IMR-90 (cell line): ENCODE results near the gene ZNF132. TPM values are rescaled to one million over a fixed set of nuclear protein-coding genes. Genes with fewer than 3 reads are reported as not detected.
A peak's percentile ranks its signal among the peaks of the same experiment; 100 is the strongest.

Source experiments
- ATAC-seq: fragments of 200-7000 bp; cut with Tn5 transposase; 2 replicates; pipeline ENCODE4 v1.9.1; 2020; ENCODE audit warnings: low read depth, mild to moderate bottlenecking, moderate library complexity
- BruUV-seq: library from RNA; stranded (reverse); fragments of 400-500 nt; replicated peaks from 2 replicates; lab custom pipeline; 2021; lab: Mats Ljungman, UMichigan
- CTCF ChIA-PET: fragments of 300-600 bp; formaldehyde crosslinking; extraction: SDS; loops from one replicate; lab custom pipeline; 2021; ENCODE audit warnings: antibody characterized with exemption; lab: Yijun Ruan, JAX
- POLR2A ChIA-PET: fragments of 300-600 bp; sonication (Branson Sonifier 250); formaldehyde crosslinking; loops from one replicate; lab custom pipeline; 2022; ENCODE audit warnings: antibody characterized with exemption; ENCODE audit not compliant: unreplicated experiment; lab: Charles Lee
- DNase-seq: peaks from one replicate; pipeline ENCODE4 v3.0.0; 2013
- H2AFZ ChIP-seq: replicated peaks from 2 replicates; pipeline ENCODE3; 2013; ENCODE audit warnings: low read length, mild to moderate bottlenecking; ENCODE audit not compliant: poor library complexity
- H2AK5ac ChIP-seq: 2 replicates; pipeline ENCODE4 v1.6.1; 2013; ENCODE audit warnings: low read depth, low read length, inconsistent platforms
- H2AK9ac ChIP-seq: replicated peaks from 2 replicates; pipeline ENCODE3; 2013; ENCODE audit warnings: mild to moderate bottlenecking, low read depth, low read length, moderate library complexity; ENCODE audit not compliant: poor library complexity
- H2BK120ac ChIP-seq: 2 replicates; pipeline ENCODE4 v1.6.1; 2013; ENCODE audit warnings: low read depth, low read length, inconsistent platforms
- H2BK15ac ChIP-seq: 3 replicates; pipeline ENCODE4 v1.6.1; 2013; ENCODE audit warnings: low read depth, low read length, inconsistent platforms
- H2BK20ac ChIP-seq: 2 replicates; pipeline ENCODE4 v1.6.1; 2013; ENCODE audit warnings: low read depth, mild to moderate bottlenecking, inconsistent platforms, low read length, moderate library complexity
- H2BK5ac ChIP-seq: 2 replicates; pipeline ENCODE4 v1.6.1; 2013; ENCODE audit warnings: mild to moderate bottlenecking, low read depth, low read length, inconsistent platforms; ENCODE audit not compliant: poor library complexity, severe bottlenecking
- H3K14ac ChIP-seq: replicated peaks from 2 replicates; pipeline ENCODE4 v1.6.1; 2013; ENCODE audit warnings: low read depth, low read length, inconsistent platforms
- H3K18ac ChIP-seq: 2 replicates; pipeline ENCODE4 v1.6.1; 2013; ENCODE audit warnings: low read depth, low read length, control low read depth
- H3K23ac ChIP-seq: 2 replicates; pipeline ENCODE4 v1.6.1; 2013; ENCODE audit warnings: low read depth, low read length, inconsistent platforms
- H3K27ac ChIP-seq: 2 replicates; pipeline ENCODE4 v1.5.1; 2013; ENCODE audit warnings: mild to moderate bottlenecking, control low read depth, low read length; ENCODE audit not compliant: insufficient read depth
- H3K27me3 ChIP-seq: 2 replicates; pipeline ENCODE4 v1.6.1; 2013; ENCODE audit warnings: low read length; ENCODE audit not compliant: control insufficient read depth, insufficient read depth
- H3K36me3 ChIP-seq: 2 replicates; pipeline ENCODE4 v1.6.1; 2013; ENCODE audit warnings: low read length, mixed read lengths; ENCODE audit not compliant: control insufficient read depth, insufficient read depth
- H3K4ac ChIP-seq: 2 replicates; pipeline ENCODE4 v1.6.1; 2013; ENCODE audit warnings: low read depth, low read length, inconsistent platforms
- H3K4me1 ChIP-seq: 2 replicates; pipeline ENCODE4 v1.6.1; 2013; ENCODE audit warnings: low read length, mixed read lengths; ENCODE audit not compliant: control insufficient read depth, insufficient read depth
- H3K4me2 ChIP-seq: 2 replicates; pipeline ENCODE4 v1.6.1; 2013; ENCODE audit warnings: low read depth, mild to moderate bottlenecking, control low read depth, low read length, moderate library complexity
- H3K4me3 ChIP-seq: 2 replicates; pipeline ENCODE4 v1.5.1; 2013; ENCODE audit warnings: low read depth, mild to moderate bottlenecking, control low read depth, low read length, moderate library complexity; ENCODE audit not compliant: insufficient read depth
- H3K56ac ChIP-seq: 2 replicates; pipeline ENCODE4 v1.6.1; 2013; ENCODE audit warnings: low read length, inconsistent platforms; ENCODE audit not compliant: insufficient read depth; ENCODE audit errors: extremely low read depth
- H3K79me1 ChIP-seq, 2 experiments: 2 replicates each; pipeline ENCODE4 v1.6.1; 2013; ENCODE audit warnings: low read length in 2 of 2, inconsistent platforms in 1 of 2, low read depth in 1 of 2
- H3K9ac ChIP-seq: 2 replicates; pipeline ENCODE4 v1.6.1; 2013; ENCODE audit warnings: low read depth, low read length, control low read depth
- H3K9me1 ChIP-seq: 2 replicates; pipeline ENCODE4 v1.6.1; 2013; ENCODE audit warnings: low read length, inconsistent platforms; ENCODE audit not compliant: insufficient read depth
- H3K9me3 ChIP-seq: 2 replicates; pipeline ENCODE4 v1.6.1; 2013; ENCODE audit warnings: low read length; ENCODE audit not compliant: control insufficient read depth, insufficient read depth
- H4K20me1 ChIP-seq: 2 replicates; pipeline ENCODE4 v1.6.1; 2013; ENCODE audit warnings: low read length, inconsistent platforms; ENCODE audit not compliant: insufficient read depth
- H4K5ac ChIP-seq: 2 replicates; pipeline ENCODE4 v1.6.1; 2013; ENCODE audit warnings: mild to moderate bottlenecking, low read depth, low read length, control low read depth
- H4K8ac ChIP-seq, 2 experiments: 2 replicates each; pipeline ENCODE4 v1.6.1; 2013; ENCODE audit warnings: low read depth in 2 of 2, low read length in 2 of 2, control low read depth in 1 of 2, inconsistent platforms in 1 of 2
- H4K91ac ChIP-seq: 2 replicates; pipeline ENCODE4 v1.6.1; 2013; ENCODE audit warnings: low read depth, low read length, inconsistent platforms; ENCODE audit not compliant: insufficient read depth
- CEBPB ChIP-seq: IDR thresholded peaks from 2 replicates; pipeline ENCODE4 v1.6.1; 2012; ENCODE audit warnings: low read depth, low read length, improper control_type of control experiment
- CHD1 ChIP-seq: IDR thresholded peaks from 2 replicates; pipeline ENCODE4 v1.6.1; 2012; ENCODE audit warnings: low read depth, low read length, improper control_type of control experiment
- CTCF ChIP-seq: conservative IDR thresholded peaks from 2 replicates; pipeline ENCODE4 v1.5.1; 2012; ENCODE audit warnings: mild to moderate bottlenecking, low read depth, low read length, improper control_type of control experiment
- FOS ChIP-seq: fragments of 150-350 bp; IDR thresholded peaks from 2 replicates; pipeline ENCODE4 v1.6.1; 2016; ENCODE audit warnings: low read depth, low read length
- MXI1 ChIP-seq: IDR thresholded peaks from 2 replicates; pipeline ENCODE4 v1.6.1; 2012; ENCODE audit warnings: low read depth, mild to moderate bottlenecking, low read length, moderate library complexity, borderline replicate concordance
- NFE2L2 ChIP-seq: fragments of 150-350 bp; IDR thresholded peaks from 2 replicates; pipeline ENCODE4 v1.6.1; 2016; ENCODE audit warnings: low read depth, mild to moderate bottlenecking, low read length
- POLR2A ChIP-seq: IDR thresholded peaks from 2 replicates; pipeline ENCODE4 v1.6.1; 2012; ENCODE audit warnings: mild to moderate bottlenecking, low read depth, low read length
- RAD21 ChIP-seq: IDR thresholded peaks from 2 replicates; pipeline ENCODE4 v1.6.1; 2012; ENCODE audit warnings: low read length, improper control_type of control experiment
- WGBS, 2 experiments: methylation state at CpG; one replicate each; pipeline versions ENCODE4 v1.1.5 to v1.1.7; 2013; ENCODE audit warnings: missing lambda C conversion rate in 2 of 2; ENCODE audit not compliant: insufficient read length in 1 of 2; ENCODE audit errors: extremely low coverage in 2 of 2; 5-methylcytosine and 5-hydroxymethylcytosine counted together
- dilution Hi-C: fragments of 300-500 bp; cut with HindIII; formaldehyde crosslinking; loops from one replicate; pipeline ENCODE4 v1.14.3; 2018; ENCODE audit warnings: low sequenced_read_pairs; ENCODE audit not compliant: unreplicated experiment
- in situ Hi-C: fragments of 300-500 bp; cut with MboI; formaldehyde crosslinking; loops from 3 replicates; pipeline ENCODE4 v1.14.3; 2019; ENCODE audit warnings: low sequenced_read_pairs, inconsistent platforms, mixed read lengths
- intact Hi-C: fragments of 100-400 bp; cut with micrococcal nuclease; formaldehyde crosslinking; loops from 2 replicates; pipeline ENCODE4 v1.10.0; 2022
- polyA plus RNA-seq, 3 experiments: library from polyadenylated mRNA; depleted of rRNA; stranded (reverse); fragments of >200 nt; gene quantifications; 2 replicates each; pipeline ENCODE4 v1.2.3, GENCODE V29; 2012; ENCODE audit warnings: low replicate concordance in 1 of 3
- total RNA-seq: library from RNA; depleted of rRNA; stranded (reverse); fragments of >200 nt; gene quantifications from 2 replicates; pipeline ENCODE4 v1.2.3, GENCODE V29; 2012
- TF ChIP-seq, protein P1 (sequence below): fragments of 150-350 bp; IDR thresholded peaks from 2 replicates; pipeline ENCODE4 v1.6.1; 2017; ENCODE audit warnings: mild to moderate bottlenecking, antibody characterized with exemption, low read length, low read depth

The ZNF132 gene
- total and polyA plus RNA-seq, 2 of the 4 experiments (the other 2 are of a cell fraction), result 2.4 to 13.6 TPM

DNA sequence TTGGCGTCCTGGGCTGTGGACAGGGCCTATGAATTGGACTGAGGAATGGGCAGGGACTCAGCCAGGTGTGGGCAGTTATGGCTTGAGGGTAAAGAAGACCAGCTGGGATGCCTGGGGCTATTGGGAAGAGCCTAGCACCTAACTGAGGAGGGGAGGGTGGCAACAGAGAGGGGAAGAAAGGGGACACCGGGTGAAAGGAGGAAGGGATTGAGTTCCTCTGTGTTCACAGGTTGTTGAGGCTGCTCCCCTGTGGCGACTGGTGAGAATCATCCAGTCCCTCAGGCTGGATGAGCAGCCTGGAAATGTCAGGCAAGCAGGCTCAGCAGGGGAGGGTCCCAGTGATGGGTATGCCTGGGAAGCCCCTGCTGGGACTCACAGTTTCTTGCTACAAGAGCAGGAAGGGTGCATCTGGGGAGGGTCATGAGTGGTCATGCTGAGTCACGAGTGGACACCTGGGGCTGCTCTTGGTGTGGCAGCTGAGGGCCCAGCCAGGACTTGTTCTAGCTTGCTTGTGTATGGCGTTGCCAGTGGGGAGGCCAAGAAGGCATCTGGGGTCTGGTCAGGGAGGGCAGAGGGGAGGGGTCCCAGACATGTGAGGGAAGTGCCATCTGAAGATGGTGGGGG is 28.4 kb upstream of the ZNF132 start:
- Histone ChIP-seq H3K4me3 (no peak overlapping the region), H3K14ac (no peak overlapping the region; the same call in 1 of the 2 replicates), H3K9me1 (peaks cover 21% of the 10 kb centered on the region), H2BK15ac (no peak overlapping the region), H3K18ac (no peak overlapping the region), H3K9ac (no peak overlapping the region), H3K36me3 (peaks cover 27% of the 10 kb centered on the region), H3K4ac (no peak overlapping the region), H3K79me1 (peaks cover 14 to 34% of the 10 kb centered on the region in 2 experiments; a peak in 3 of 4 replicates), H3K4me1 (peaks cover 7% of the 10 kb centered on the region), H3K56ac (no peak overlapping the region), H4K8ac (no peak overlapping the region), H3K9me3 (no peaks in the 10 kb centered on the region), H4K5ac (no peak overlapping the region), H2BK120ac (no peak overlapping the region), H2AK5ac (peak overlapping the region; percentile 28), H3K27me3 (no peaks in the 10 kb centered on the region), H3K23ac (peak overlapping the region; percentile 59; the same call in 1 of the 2 replicates), H2BK20ac (no peak overlapping the region), H2AFZ (no peak overlapping the region), H4K20me1 (peaks cover 13% of the 10 kb centered on the region), H4K91ac (no peak overlapping the region), H2AK9ac (peak overlapping the region; percentile 87), H3K27ac (no peak overlapping the region; the same call in 1 of the 2 replicates), H2BK5ac (no peak overlapping the region), H3K4me2 (no peak overlapping the region; the same call in 1 of the 2 replicates)
- 74% methylated on average over 5 of the region's 5 CpGs; no CpG with 5 or more reads in 1 of the 2 experiments for WGBS, 2 experiments
- intact Hi-C loops, result no loop called here
- ATAC-seq (no peak), DNase-seq (peak; percentile 9)
- TF ChIP-seq MXI1 (no peak), CEBPB (no peak), RAD21 (no peak), CTCF (no peak), FOS (no peak), CHD1 (no peak), POLR2A (no peak), NFE2L2 (no peak)
- TF ChIP-seq, protein P1, sequence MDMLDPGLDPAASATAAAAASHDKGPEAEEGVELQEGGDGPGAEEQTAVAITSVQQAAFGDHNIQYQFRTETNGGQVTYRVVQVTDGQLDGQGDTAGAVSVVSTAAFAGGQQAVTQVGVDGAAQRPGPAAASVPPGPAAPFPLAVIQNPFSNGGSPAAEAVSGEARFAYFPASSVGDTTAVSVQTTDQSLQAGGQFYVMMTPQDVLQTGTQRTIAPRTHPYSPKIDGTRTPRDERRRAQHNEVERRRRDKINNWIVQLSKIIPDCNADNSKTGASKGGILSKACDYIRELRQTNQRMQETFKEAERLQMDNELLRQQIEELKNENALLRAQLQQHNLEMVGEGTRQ, result no peak
- in situ Hi-C loops, result no loop called here
- ChIA-PET POLR2A (interaction anchor here (0.5 kb wide), 1 partner anchor 18 kb away, joined by 8 read pairs; no protein-coding TSS in a partner anchor), CTCF (no interaction called here)
- dilution Hi-C loops, result no loop called here
- BruUV-seq, result no TSS peak
